ENCODE results near the gene LUM. TPM values are rescaled to one million over a fixed set of nuclear protein-coding genes. Genes with fewer than 3 reads are reported as not detected.
"Not testable (repeated sequence)": the region's sequence is repeated elsewhere in the genome, so short reads cannot be mapped to it uniquely, and the experiment has no call there.

The LUM gene
- total RNA-seq, 1 experiment from 2014 or later: 19.1 TPM

DNA sequence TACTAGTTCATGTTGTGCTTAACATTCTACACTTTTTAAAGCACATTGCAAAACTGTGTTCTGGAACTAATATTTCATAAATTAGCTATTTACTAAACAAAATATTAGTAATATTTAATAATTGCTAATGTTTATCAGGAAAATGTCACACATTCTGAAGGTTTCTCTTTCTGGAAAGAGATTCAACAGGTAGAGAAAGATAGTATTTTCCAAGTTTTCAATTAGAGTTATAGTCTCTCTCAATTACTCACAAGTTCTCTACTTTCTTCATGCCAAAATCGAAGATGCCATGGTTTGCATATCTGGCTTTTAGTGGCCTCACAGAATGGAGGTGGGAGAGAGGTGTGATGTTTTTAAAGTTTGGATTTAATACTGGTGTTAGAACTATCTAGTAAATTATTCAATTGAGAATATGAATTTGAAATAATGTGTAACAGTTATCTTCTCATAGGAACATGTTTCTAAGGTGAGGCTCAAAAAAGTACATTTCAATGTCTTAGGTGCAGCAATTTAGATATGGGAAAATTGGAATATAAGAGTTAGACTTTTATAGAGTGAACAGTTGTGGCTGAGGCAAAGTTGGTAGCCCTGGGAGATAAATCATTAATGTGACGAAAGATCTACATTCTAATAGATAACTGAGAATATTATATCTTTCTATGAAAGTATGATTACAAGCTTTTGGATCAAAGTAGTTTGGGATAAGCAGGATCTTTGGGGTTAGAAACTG is 1.5 kb downstream of the LUM start:
- no peak for DNase-seq (ENCODE audit: low read depth)

DNA sequence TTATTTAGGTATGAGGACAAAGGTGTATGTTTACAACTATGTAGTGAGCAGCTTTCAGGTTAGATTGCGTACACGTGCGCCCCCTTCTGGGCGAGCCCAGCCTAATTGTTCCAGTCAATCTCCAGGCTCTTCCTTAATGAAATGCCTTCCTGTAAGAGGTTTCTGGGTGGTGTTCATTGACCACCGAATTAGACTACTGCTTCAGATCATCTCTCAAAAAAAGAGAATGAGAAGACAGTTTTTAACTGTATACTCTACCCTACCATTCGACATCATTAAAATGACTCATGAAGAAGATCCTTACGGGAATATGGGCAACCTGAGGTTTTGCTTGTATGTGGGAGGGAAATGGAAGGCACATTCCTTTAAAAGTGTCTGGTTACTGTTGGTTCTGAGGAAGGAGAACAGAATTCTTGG is 2.1 kb downstream of the LUM start:
- peak; percentile 77 for DNase-seq (ENCODE audit: low read depth)

DNA sequence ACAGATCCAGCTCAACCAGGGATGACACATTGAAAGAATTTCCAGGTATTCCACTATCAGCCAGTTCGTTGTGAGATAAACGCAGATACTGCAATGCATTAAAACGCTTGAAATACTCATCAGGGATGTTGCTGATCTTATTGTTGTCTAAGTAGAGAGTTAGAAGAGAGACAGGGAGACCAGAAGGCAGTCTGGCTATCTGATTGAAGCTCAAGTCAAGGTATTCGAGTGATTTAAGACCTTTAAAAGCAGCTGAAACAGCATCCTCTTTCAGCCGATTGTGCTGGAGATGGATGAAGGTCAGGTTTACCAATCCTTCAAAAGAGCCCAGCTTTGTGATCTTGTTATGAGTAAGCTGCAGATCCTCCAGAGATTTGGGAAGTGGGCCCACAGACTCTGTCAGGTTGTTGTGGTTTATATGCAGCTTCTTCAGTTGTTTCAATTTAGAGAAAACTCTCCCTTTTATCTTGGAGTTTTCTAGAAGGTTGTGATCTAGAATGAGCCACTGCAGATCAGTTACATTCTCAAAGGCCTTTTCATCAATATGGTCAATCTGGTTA is 3.0 kb downstream of the LUM start:
- DNase-seq (ENCODE audit: low read depth): no peak

DNA sequence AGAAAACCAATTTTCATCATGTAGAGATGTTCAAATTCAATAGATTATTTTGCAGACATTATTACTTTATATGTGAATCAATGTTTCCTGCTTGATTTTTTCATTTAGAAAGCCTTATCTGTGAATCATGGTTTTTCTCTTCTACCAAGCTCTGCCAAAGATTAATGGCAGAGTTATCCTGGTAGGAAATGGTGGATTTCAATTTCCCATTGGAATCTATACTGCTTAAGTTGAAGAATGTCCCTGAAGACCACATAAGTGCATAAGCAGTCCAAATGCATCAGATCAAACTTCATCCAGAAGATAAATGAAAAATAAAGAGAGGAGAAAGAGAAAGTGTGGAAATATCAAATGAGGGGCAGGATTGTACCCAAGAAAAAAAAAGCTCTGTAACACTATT is 5.0 kb downstream of the LUM start:
- no peak for DNase-seq (ENCODE audit: low read depth)

DNA sequence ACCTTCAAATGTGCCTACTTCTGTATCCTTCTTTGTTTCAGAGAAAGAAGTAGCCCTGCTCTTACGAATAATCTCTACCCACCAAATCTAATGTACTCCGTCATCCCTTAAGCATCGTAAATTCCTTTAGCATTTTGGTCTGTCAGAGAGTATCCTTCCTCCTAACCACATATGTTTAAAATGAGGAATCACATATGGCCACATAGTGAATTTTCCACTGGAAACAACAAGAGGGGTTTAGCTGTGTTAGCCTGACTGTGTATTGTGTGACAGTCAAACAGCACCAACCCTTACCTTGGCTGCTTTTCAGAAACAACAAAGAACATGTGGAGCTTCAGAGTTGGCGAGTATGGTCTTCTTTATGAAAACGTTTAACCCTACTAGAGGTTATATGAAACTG is 5.5 kb downstream of the LUM start:
- no peak for DNase-seq (ENCODE audit: low read depth)

DNA sequence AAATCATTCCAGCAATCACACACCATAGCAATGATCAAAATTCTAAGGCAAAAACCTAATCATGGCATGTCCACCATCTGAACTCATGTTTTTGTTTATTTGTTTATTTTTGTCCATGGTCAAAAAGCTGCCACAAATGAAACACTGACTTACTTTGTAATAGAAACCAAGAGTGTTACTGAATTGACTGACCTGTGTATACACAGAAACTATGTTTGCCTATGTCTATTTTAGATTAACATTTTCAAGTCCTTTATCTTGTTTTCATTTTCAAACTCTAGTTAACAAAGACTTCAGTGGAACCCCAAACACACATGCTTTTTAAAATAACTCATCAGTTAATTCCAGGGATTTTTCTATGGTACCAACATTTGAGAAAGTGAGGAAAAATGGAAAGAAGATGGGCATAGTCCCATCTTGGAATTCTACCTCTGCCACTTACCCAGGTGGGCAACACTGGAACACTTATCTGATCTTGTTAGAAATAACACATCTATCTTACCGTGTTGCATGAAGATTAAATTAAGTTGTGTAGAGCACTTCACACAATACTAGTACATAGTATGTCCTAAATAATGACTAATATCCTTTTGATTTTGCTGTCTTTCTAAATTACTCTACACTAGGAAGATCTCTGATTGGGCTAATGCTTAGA is 6.4 kb downstream of the LUM start:
- no peak for DNase-seq (ENCODE audit: low read depth)

DNA sequence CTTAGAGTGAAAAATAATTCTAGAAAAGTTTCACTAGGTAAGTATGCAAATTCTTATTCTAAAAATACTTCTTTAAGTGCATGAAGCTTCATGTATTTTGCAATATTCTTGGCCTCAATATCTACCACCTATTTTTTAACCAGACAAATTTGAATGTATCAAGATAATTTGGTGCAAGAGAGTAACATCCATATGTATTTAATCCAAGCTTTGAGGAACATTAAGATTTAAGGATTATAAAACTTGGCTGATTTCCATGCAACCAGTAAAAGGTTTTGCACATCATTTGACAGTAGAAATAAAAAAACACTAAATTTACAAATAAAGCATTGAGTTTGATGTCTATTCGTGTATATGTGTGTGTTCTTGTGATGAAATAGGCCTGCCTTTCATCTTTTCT is 7.7 kb downstream of the LUM start:
- DNase-seq (ENCODE audit: low read depth): no peak

DNA sequence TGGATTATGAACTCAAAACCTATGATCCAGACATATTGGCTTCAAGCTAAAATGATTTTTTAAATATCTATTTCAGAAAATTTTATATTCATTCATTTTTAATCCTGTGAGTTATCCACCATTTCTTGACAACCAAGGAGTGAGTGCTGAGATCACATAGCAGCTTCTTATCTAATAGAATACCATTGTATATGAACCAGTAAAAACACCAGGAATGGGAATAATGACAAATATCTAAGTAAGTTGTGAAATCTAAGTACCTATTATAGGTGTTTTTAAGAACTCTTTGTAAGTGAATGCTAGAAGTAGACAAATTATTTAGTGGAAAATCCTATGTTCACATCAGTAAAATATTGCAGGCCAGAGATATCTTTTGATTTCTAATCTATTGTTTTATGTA is 8.2 kb downstream of the LUM start:
- no peak for DNase-seq (ENCODE audit: low read depth)

DNA sequence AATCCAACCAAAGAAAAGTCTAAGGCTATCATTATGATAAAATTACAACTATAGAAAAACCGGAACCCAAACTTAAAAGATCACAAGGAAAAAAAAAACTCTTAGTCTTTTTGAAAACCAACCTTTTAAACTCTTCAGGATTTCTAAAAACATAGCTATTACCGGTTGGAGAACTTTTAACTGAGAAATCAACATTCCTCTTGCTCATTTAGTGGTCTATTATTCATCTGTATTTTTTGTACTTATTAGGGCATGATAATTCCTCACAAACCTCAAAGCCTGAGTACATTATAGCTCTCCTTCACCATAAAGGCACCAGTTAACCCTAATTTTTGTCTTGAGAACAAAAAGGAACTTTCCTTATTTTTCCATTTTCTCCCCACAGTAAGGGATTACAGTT is 10.4 kb downstream of the LUM start:
- DNase-seq (ENCODE audit: low read depth): peak; percentile 51

DNA sequence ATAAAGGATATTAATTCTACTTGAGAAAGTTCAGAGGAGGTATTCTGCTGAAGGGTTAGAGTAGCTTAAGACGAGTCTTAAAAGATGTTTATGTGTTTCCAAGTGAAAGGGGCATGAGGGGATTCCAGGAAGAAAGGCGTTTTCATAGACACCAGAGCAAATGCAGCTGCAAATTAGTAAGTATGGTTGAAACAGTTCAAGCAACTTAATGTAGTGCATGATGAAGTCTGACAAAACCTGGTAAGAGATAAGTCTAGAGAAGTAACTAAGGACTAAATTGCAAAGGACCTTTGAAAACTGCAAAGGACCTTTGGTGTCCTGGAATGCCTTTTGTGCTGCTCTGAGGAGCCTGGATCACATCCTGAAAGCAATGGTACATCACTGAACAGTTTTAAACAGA is 11.5 kb downstream of the LUM start:
- DNase-seq (ENCODE audit: low read depth): no peak

DNA sequence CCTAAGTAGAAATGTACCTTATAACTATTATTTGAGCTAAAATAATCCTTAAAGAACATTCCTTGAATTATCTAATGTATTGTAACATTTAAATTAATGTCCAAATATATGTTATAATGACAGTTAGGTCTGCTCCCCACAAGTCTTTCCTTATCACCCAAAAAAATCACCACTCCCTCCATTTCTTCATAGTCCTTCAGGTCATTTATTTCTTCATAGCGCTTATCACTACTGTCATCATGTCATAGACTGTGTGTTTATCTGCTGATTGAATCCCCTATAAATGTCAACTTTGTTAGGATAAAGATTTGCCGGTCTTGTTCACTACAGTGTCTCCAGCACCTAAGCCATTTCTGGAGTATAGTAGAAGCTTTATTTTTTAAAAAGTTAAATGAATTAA is 12.0 kb downstream of the LUM start:
- no peak for DNase-seq (ENCODE audit: low read depth)

DNA sequence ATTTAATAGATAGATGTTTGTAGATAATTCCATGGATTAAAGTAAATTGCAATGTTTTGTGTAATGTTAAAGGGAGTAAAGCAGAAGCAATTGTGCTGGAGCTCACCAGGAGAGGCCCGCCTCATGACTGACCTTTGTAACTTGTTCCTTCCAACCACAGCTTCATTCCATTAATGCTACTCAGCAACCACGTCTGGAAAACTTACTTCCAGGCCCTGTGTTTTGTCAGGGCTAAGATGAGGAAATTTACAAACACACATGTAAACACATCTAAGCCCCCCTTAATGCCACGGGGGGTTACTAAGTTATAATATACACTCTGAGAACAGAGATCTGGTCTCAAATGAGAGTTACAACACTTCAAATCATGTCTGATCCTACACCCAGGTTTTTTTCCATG is 12.4 kb downstream of the LUM start:
- peak; percentile 91 for DNase-seq (ENCODE audit: low read depth)

DNA sequence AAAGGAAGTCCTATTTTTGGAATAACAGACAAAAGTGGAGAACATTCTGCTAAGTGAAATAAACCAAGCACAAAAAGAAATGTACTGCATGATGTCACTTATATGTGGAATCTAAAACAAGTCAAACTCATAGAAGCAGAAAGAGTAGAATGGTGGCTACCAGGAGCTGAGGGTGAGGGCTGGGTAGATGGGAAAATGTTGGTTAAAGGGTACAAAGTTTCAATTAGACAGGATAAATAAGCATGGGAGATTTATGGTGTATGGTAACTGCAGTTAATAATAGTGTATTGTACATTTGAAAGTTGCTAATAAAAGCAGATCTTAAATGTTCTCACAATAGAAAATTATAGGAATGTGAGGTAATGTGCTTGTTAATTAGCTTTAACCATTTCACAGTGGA is 12.8 kb downstream of the LUM start:
- no peak for DNase-seq (ENCODE audit: low read depth)

DNA sequence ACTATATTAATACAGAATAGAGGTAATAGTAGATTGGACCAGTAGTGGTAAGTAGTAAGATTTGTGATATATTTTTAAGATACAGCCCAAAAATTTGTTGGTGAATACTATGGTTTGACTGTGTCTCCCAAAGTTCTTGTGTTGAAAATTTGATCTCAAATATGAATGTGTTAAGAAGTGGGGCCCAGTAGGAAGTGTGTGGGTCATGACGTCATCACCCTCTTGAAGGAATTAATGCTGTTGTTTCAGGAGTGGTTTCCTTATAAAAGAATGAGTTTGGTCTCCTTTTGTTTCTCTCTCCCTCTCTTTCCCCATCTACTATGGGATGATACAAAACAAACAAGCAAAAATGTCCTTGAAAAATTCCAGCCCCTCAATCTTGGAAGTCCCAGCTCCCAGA is 16.3 kb downstream of the LUM start:
- DNase-seq (ENCODE audit: low read depth): no peak

DNA sequence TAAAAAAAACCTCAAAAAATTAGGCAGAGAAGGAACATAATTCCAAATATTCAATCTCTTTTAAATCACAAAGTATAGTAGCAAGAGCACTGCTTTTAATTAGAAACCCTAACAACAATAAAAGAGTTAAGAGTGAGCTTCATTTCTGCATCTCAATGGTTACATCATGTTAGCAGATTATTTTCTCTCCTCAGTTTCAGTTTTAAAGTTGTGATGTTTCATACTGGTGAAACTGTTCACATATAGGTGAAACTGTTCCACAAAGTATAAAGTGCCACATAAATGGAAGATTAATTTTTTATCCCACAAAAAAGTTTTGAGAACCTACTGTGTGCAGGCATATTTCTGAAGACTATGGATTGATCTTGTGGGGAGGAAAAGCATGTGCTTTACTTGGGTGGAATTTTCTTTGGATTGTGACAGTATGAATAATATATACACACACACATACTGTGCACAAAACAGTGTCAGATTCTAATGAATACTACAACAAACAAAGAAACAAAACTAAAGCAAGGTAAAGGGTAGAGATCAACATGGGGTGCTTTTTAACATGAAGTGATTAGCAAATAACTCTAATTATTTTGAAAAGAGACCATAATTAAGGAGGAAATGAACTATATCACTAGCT is 17.1 kb downstream of the LUM start:
- no peak for DNase-seq (ENCODE audit: low read depth)

DNA sequence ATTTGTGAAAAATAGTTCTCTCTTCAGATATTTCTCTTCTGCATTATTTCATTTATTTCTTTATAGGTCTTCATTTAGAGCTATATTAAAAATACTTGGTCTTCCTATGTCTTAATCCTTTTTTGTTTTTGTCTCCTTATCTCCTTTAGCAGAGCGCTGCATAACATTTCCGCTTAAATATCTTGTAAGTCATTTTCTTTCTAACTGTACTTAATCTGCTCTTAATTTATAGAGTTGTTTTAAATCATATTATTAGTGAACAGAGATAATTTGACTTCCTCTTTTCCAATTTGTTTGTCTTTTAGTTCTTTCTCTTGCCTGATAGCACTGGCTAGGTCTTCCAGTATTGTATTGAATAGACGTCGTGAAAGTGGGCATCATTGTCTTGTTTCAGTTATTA is 18.0 kb downstream of the LUM start:
- DNase-seq (ENCODE audit: low read depth): no peak

DNA sequence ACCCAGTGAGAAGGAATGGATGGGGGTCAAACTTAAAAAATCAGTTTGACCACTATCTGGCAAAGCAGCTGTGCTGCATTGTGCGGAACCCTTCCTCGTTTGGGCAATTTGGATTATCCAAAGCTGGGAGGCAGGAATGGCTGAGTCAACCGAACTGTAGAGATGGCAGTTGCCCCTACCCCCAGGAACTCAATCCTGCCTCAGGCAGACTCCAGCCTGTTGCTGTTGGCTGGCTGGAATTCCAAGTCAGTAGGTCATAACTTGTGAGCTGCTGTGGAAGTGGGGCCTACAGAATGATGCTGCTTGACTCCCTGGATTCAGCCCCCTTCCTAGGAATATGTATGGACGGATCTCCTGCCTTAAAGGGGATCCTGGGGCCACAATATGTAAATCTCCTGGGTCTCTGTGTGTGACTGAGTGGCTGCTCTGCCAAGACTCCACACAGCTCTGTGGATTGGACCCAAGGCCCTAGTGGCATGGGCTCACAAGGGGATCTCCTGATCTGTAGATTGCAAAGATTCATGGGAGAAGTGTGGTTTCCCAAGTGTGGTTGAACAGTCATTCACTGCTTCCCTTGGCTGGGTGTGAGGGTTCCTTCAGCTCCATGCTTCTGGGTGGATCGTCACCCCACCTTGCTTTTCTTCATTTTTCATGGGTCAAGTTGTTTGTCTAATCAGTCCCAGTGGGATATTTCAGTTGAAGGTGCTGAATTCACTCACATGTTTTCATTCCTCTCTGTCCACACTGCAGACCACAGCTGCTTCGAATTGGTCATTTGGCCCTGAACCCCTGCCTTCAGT is 19.2 kb downstream of the LUM start:
- DNase-seq (ENCODE audit: low read depth): no peak

DNA sequence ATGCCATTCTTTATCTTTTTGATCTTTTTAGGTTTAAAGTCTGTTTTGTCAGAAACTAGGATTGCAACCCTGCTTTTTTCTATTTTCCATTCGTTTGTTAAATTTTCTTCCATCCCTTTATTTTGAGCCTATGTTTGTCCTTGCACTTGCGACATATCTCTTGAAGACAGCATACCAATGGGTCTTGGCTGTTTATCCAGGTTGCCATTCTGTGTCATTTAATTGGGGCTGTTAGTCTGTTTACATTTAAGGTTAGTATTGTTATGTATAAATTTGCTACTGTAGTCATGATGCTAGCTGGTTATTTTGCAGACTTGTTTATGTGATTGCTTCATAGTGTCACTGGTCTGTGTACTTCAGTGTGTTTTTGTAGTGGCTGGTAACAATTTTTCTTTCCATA is 21.3 kb downstream of the LUM start:
- DNase-seq (ENCODE audit: low read depth): not testable (repeated sequence)

DNA sequence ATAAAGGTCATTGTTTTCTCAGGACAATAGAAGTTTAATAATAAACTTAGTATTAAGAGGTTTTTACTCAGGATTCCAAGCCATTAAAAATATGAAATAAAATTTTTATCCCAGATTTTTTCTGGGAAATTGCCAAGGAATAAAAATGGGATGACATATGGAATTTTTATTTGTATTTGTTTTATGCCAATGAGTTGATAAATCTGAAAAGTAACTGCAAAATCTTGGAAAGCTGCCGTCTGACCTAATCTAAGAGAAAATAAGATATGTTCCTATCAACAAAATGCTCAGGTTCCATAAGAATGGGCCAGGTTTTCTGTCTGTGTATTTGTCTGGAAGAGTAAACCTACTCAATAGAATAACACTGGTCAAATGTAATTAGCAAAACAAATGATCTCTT is 31.3 kb downstream of the LUM start:
- DNase-seq (ENCODE audit: low read depth): no peak

DNA sequence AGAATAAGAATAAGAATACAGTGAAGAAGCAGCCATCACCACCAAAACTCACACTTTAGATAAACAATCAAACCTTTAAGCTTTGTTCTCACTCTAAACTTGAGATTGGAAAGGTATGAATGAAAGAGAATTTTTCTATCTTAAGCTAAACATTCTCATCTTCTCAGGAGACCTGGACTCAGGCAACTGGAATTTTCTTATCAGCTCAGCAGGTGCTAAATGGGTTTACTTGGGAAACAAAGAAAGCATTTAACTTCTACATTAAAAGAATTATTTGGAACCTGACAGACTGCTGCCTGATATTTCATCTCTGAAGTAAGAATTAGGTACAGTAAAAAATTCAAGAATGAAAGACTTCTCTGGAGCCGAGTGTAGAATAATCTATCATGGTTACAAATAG is 32.8 kb downstream of the LUM start:
- no peak for DNase-seq (ENCODE audit: low read depth)

DNA sequence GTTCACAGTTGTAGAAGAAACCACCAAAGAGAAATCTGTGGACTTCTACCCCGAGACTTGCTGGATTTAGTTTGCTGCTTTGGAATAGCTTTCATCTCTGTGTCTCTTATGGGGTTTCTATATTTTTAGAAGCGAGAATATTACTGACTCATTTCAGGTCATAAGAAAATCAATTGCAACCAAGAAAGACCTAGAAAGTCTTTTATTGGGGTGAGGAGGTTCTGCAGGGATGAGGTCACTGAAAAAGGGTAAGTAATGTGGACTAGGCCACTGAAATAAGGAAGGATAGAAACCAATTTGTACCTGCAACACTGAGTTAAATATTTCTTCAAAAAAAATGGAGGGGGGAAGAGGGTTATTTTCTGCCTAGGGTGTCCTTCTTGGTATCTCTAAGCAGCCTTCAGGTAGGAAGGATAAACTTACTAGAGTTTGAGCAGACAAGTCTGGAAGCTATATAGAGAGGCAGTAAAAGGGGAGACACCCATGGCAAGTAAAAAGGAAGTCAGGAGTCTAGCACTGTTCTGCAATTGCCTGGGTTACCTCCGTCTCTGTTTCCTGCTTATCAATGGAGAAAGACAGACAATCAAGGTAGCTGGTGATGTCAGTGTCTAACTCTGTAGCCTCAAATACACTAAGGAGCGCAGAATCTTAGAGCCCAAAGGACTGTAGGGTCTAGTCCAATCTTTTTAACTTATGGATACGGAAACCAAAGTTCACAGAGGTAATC is 33.9 kb downstream of the LUM start:
- DNase-seq (ENCODE audit: low read depth): no peak
